Measurements from ENCODE around the gene TEX264.

TEX264 gene

GRCh38 chr3:51683566-51683965, 12.5 kb downstream of the TEX264 start:
- Histone ChIP-seq H4K20me1 (ENCODE audit: insufficient read depth, low read length, poor library complexity, severe bottlenecking) (peaks cover 3% of the 10 kb centered on the region), H3K9ac (ENCODE audit: low read depth, low read length, poor library complexity, severe bottlenecking) (peak overlapping the region; percentile 77), H3K27me3 (ENCODE audit: insufficient read depth, low read length, poor library complexity, severe bottlenecking) (no peaks in the 10 kb centered on the region), H2AFZ (ENCODE audit: low read length) (no peak overlapping the region), H3K79me2 (ENCODE audit: insufficient read depth, low read length) (peaks cover 72% of the 10 kb centered on the region), H3K9me2 (replicated peaks; ENCODE audit: low read depth, low read length) (no peaks in the 10 kb centered on the region), H3K9me3 (ENCODE audit: insufficient read depth, low read depth, low read length) (no peaks in the 10 kb centered on the region), H3K4me1 (ENCODE audit: insufficient read depth, low read length, poor library complexity, severe bottlenecking) (peaks cover 71% of the 10 kb centered on the region), H3F3A (ENCODE audit: low read depth) (no peaks in the 10 kb centered on the region; the same call in 1 of the 2 replicates), H3K4me3 (ENCODE audit: low read length, poor library complexity, severe bottlenecking) (no peak overlapping the region), H3K4me2 (ENCODE audit: low read depth, low read length, poor library complexity, severe bottlenecking) (no peak overlapping the region), H3K36me3 (ENCODE audit: insufficient read depth, low read length) (peaks cover 23% of the 10 kb centered on the region; the same call in 1 of the 2 replicates)
- TF ChIP-seq CTCF (conservative IDR thresholded peaks at IDR 0.05; ENCODE audit: low read length), result no peak
- TF ChIP-seq EZH2phosphoT487 (IDR thresholded peaks at IDR 0.05; ENCODE audit: borderline replicate concordance), result no peak

- Histone ChIP-seq H3K4me2 (ENCODE audit: low read depth, low read length, poor library complexity, severe bottlenecking) (peak overlapping the region; percentile 84), H3K4me3 (ENCODE audit: low read length, poor library complexity, severe bottlenecking) (no peak overlapping the region), H3K4me1 (ENCODE audit: insufficient read depth, low read length, poor library complexity, severe bottlenecking) (peaks cover 67% of the 10 kb centered on the region), H3K27me3 (ENCODE audit: insufficient read depth, low read length, poor library complexity, severe bottlenecking) (no peaks in the 10 kb centered on the region), H4K20me1 (ENCODE audit: insufficient read depth, low read length, poor library complexity, severe bottlenecking) (peaks cover 3% of the 10 kb centered on the region), H2AFZ (ENCODE audit: low read length) (no peak overlapping the region), H3K36me3 (ENCODE audit: insufficient read depth, low read length) (peaks cover 24% of the 10 kb centered on the region; the same call in 1 of the 2 replicates), H3K79me2 (ENCODE audit: insufficient read depth, low read length) (peaks cover 75% of the 10 kb centered on the region), H3K9ac (ENCODE audit: low read depth, low read length, poor library complexity, severe bottlenecking) (peak overlapping the region; percentile 77), H3K9me3 (ENCODE audit: insufficient read depth, low read depth, low read length) (no peaks in the 10 kb centered on the region), H3K9me2 (replicated peaks; ENCODE audit: low read depth, low read length) (no peaks in the 10 kb centered on the region), H3F3A (ENCODE audit: low read depth) (no peaks in the 10 kb centered on the region; the same call in 1 of the 2 replicates)
- TF ChIP-seq EZH2phosphoT487 (IDR thresholded peaks at IDR 0.05; ENCODE audit: borderline replicate concordance) (no peak), CTCF (conservative IDR thresholded peaks at IDR 0.05; ENCODE audit: low read length) (peak; percentile 43)
Observed at GRCh38 chr3:51684971-51685751, 14.1 kb downstream of the TEX264 start.

GRCh38 chr3:51686056-51686455, 15.0 kb downstream of the TEX264 start:
- Histone ChIP-seq H3K9ac (ENCODE audit: low read depth, low read length, poor library complexity, severe bottlenecking) (peak overlapping the region; percentile 77), H3K27me3 (ENCODE audit: insufficient read depth, low read length, poor library complexity, severe bottlenecking) (no peaks in the 10 kb centered on the region), H3K4me3 (ENCODE audit: low read length, poor library complexity, severe bottlenecking) (peak overlapping the region; percentile 67), H3K9me2 (replicated peaks; ENCODE audit: low read depth, low read length) (no peaks in the 10 kb centered on the region), H3K4me2 (ENCODE audit: low read depth, low read length, poor library complexity, severe bottlenecking) (peak overlapping the region; percentile 84), H4K20me1 (ENCODE audit: insufficient read depth, low read length, poor library complexity, severe bottlenecking) (peaks cover 3% of the 10 kb centered on the region), H3K36me3 (ENCODE audit: insufficient read depth, low read length) (peaks cover 24% of the 10 kb centered on the region; the same call in 1 of the 2 replicates), H2AFZ (ENCODE audit: low read length) (no peak overlapping the region), H3K79me2 (ENCODE audit: insufficient read depth, low read length) (peaks cover 66% of the 10 kb centered on the region), H3K9me3 (ENCODE audit: insufficient read depth, low read depth, low read length) (no peaks in the 10 kb centered on the region), H3K4me1 (ENCODE audit: insufficient read depth, low read length, poor library complexity, severe bottlenecking) (peaks cover 64% of the 10 kb centered on the region), H3F3A (ENCODE audit: low read depth) (no peaks in the 10 kb centered on the region; the same call in 1 of the 2 replicates)
- TF ChIP-seq EZH2phosphoT487 (IDR thresholded peaks at IDR 0.05; ENCODE audit: borderline replicate concordance) (no peak), CTCF (conservative IDR thresholded peaks at IDR 0.05; ENCODE audit: low read length) (no peak)

All from Loucy (cell line).